ENCODE results near the gene ZNF766.

DNA sequence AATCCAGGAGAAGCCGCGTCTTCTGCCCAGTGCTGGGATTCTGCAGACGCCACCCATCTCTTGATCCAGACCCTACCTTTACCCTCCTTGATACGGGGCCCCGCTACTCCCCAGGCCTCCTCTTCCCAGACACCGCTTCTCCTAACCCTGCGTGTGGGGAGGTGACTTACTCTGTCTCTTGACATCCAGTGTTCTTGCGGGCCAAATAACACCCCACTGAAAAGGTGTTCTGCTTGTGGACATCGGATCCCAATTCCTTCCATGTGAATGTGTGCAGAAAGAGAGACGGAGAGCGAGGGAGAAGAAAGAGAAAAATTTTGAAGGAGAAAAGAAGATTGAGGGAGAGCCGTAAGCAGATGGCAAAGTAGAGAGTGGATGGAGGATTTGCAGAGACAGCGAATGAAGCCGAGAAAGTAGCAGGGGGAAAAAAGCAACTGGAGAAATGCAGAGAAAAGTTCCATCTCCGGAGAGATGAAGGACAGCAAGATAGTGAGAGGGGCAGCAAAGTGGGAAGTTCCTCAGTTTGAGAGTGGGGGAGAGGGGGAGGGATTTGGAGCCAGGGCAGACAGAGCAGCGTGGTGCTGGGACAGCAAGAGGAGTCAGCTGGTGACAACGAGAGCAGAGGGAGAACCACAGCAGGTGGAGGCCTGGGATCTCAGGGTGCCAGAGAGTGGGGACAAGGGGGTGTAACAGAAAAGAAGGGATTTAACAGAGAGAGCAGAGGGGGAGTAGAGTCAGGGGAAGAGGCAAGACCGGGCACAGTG, 28.4 kb downstream of the ZNF766 start:
- no peak for TF ChIP-seq POLR2A (IDR thresholded peaks at IDR 0.05; ENCODE audit: low read depth, low read length)
- no peak for TF ChIP-seq POLR2AphosphoS5 (IDR thresholded peaks at IDR 0.05; ENCODE audit: low read depth, low read length)

Measured in GM12891 (cell line).